ENCODE data around the gene DOCK2. TPM values are rescaled to one million over a fixed set of nuclear protein-coding genes. Genes with fewer than 3 reads are reported as not detected.

Gene DOCK2
- polyA plus RNA-seq, 1 donor (not counting 4 experiments of a cell fraction or from before 2014, with no cell fraction given), result 0.21 TPM

DNA sequence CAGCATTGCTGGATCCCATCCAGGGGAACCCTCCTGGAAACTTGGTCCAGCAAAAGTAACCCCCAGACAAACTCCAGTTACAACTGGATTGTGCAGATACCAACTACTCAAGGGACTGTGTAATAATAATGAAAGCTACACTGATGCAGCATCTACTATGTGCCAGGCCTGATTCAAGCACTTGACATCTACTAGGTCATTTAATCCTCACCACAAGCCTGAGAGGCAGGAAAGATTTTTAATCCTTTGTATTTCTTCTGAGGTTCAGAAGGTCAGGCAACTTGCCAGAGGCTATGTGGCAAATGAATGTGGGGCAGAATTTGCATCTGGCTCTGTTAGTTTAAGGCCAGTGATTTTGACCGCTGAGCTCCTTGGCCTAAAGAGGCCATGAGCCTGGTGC, 439.1 kb downstream of the DOCK2 start:
- no peak for FAIRE-seq
- dilution Hi-C loops (cut with MboI; ENCODE audit: extremely low pct_ligation_motif_present, low sequenced_read_pairs), result no loop called here

DNA sequence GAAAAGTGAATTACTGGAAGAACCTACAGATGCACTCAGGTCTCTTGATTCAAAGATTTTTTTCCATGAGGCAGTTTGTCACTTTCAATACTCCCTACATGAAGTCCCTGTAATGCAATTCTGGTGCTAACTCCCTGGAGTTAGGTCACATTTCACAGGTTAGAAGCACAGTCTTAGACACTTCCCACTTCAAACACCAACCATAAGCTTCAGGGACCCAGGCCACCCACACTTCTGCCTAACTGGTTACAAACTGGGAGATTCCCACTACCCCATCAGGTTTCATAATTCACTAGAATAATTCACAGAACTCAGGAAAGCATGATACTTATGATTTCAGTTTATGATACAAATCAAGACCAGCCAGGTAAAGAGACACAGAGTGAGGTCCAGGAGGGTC, 439.7 kb downstream of the DOCK2 start:
- dilution Hi-C loops (cut with MboI; ENCODE audit: extremely low pct_ligation_motif_present, low sequenced_read_pairs), result no loop called here
- H3K9me3 ChIP-seq (ENCODE audit: control insufficient read depth, low read depth, low read length), result no peaks in the 10 kb centered on the region
- no peak for FAIRE-seq
- TF ChIP-seq EZH2 (IDR thresholded peaks at IDR 0.05; ENCODE audit: low read length), result no peak
- no peaks in the 10 kb centered on the region for H3K27me3 ChIP-seq (ENCODE audit: control insufficient read depth, extremely low read depth, insufficient read depth, low read length)
- no peak overlapping the region for H3K4me2 ChIP-seq (ENCODE audit: control insufficient read depth, extremely low read depth, insufficient read depth, low read depth, low read length)
- H3K4me1 ChIP-seq (ENCODE audit: control insufficient read depth, extremely low read depth, insufficient read depth, low read length), result no peaks in the 10 kb centered on the region
- no peaks in the 10 kb centered on the region for H3K9me1 ChIP-seq (ENCODE audit: control insufficient read depth, extremely low read depth, insufficient read depth, low read length)
- no peak for DNase-seq (ENCODE audit: low read depth, low spot score)
- no peak overlapping the region for H3K27ac ChIP-seq (ENCODE audit: control insufficient read depth, insufficient read depth, low read length)
- H2AFZ ChIP-seq (ENCODE audit: control insufficient read depth, low read length), result no peak overlapping the region
- H3K79me2 ChIP-seq (ENCODE audit: control insufficient read depth, insufficient read depth, low read length), result no peaks in the 10 kb centered on the region
- no peaks in the 10 kb centered on the region for H4K20me1 ChIP-seq (ENCODE audit: control insufficient read depth, extremely low read depth, insufficient read depth, low read length)
- H3K36me3 ChIP-seq (ENCODE audit: control insufficient read depth in 2 of 2, extremely low read depth in 1 of 2, insufficient read depth in 2 of 2, low read length in 2 of 2), result no peaks in the 10 kb centered on the region
- no peak overlapping the region for H3K4me3 ChIP-seq (ENCODE audit: control insufficient read depth in 2 of 3, extremely low read depth in 1 of 3, insufficient read depth in 2 of 3, low read depth in 1 of 3, low read length in 3 of 3)
- H3K9ac ChIP-seq (ENCODE audit: control insufficient read depth, extremely low read depth, insufficient read depth, low read length), result no peak overlapping the region

More for the DNA sequence above, 439.1 kb downstream of the DOCK2 start:
- Histone ChIP-seq H3K79me2 (ENCODE audit: control insufficient read depth, insufficient read depth, low read length) (no peaks in the 10 kb centered on the region), H3K36me3 (ENCODE audit: control insufficient read depth in 2 of 2, extremely low read depth in 1 of 2, insufficient read depth in 2 of 2, low read length in 2 of 2) (no peaks in the 10 kb centered on the region), H2AFZ (ENCODE audit: control insufficient read depth, low read length) (no peak overlapping the region), H3K4me1 (ENCODE audit: control insufficient read depth, extremely low read depth, insufficient read depth, low read length) (no peaks in the 10 kb centered on the region), H3K27me3 (ENCODE audit: control insufficient read depth, extremely low read depth, insufficient read depth, low read length) (no peaks in the 10 kb centered on the region), H3K9me1 (ENCODE audit: control insufficient read depth, extremely low read depth, insufficient read depth, low read length) (no peaks in the 10 kb centered on the region), H3K4me3 (ENCODE audit: control insufficient read depth in 2 of 3, extremely low read depth in 1 of 3, insufficient read depth in 2 of 3, low read depth in 1 of 3, low read length in 3 of 3) (no peak overlapping the region), H3K27ac (ENCODE audit: control insufficient read depth, insufficient read depth, low read length) (no peak overlapping the region), H3K9me3 (ENCODE audit: control insufficient read depth, low read depth, low read length) (no peaks in the 10 kb centered on the region), H3K4me2 (ENCODE audit: control insufficient read depth, extremely low read depth, insufficient read depth, low read depth, low read length) (no peak overlapping the region), H3K9ac (ENCODE audit: control insufficient read depth, extremely low read depth, insufficient read depth, low read length) (no peak overlapping the region), H4K20me1 (ENCODE audit: control insufficient read depth, extremely low read depth, insufficient read depth, low read length) (no peaks in the 10 kb centered on the region)
- DNase-seq (ENCODE audit: low read depth, low spot score), result no peak
- TF ChIP-seq CTCF (optimal IDR thresholded peaks at IDR 0.05 in 1 of 3, IDR thresholded peaks at IDR 0.05 in 1 of 3, conservative IDR thresholded peaks at IDR 0.05 in 1 of 3; ENCODE audit: extremely low read depth in 1 of 3, insufficient read depth in 2 of 3, low read length in 3 of 3) (no peak), EZH2 (IDR thresholded peaks at IDR 0.05; ENCODE audit: low read length) (no peak)

- H3K27me3 ChIP-seq (ENCODE audit: control insufficient read depth, extremely low read depth, insufficient read depth, low read length), result no peaks in the 10 kb centered on the region
- no peaks in the 10 kb centered on the region for H3K4me1 ChIP-seq (ENCODE audit: control insufficient read depth, extremely low read depth, insufficient read depth, low read length)
- H3K9ac ChIP-seq (ENCODE audit: control insufficient read depth, extremely low read depth, insufficient read depth, low read length), result no peak overlapping the region
- no peaks in the 10 kb centered on the region for H3K79me2 ChIP-seq (ENCODE audit: control insufficient read depth, insufficient read depth, low read length)
- H3K27ac ChIP-seq (ENCODE audit: control insufficient read depth, insufficient read depth, low read length), result no peak overlapping the region
- no peak overlapping the region for H2AFZ ChIP-seq (ENCODE audit: control insufficient read depth, low read length)
- TF ChIP-seq CTCF (optimal IDR thresholded peaks at IDR 0.05 in 1 of 3, IDR thresholded peaks at IDR 0.05 in 1 of 3, conservative IDR thresholded peaks at IDR 0.05 in 1 of 3; ENCODE audit: extremely low read depth in 1 of 3, insufficient read depth in 2 of 3, low read length in 3 of 3) (no peak), EZH2 (IDR thresholded peaks at IDR 0.05; ENCODE audit: low read length) (no peak)
- DNase-seq (ENCODE audit: low read depth, low spot score) (no peak), FAIRE-seq (no peak)
- dilution Hi-C loops (cut with MboI; ENCODE audit: extremely low pct_ligation_motif_present, low sequenced_read_pairs), result no loop called here
- no peaks in the 10 kb centered on the region for H3K36me3 ChIP-seq (ENCODE audit: control insufficient read depth in 2 of 2, extremely low read depth in 1 of 2, insufficient read depth in 2 of 2, low read length in 2 of 2)
- no peak overlapping the region for H3K4me3 ChIP-seq (ENCODE audit: control insufficient read depth in 2 of 3, extremely low read depth in 1 of 3, insufficient read depth in 2 of 3, low read depth in 1 of 3, low read length in 3 of 3)
- no peaks in the 10 kb centered on the region for H4K20me1 ChIP-seq (ENCODE audit: control insufficient read depth, extremely low read depth, insufficient read depth, low read length)
- H3K9me3 ChIP-seq (ENCODE audit: control insufficient read depth, low read depth, low read length), result no peaks in the 10 kb centered on the region
- no peaks in the 10 kb centered on the region for H3K9me1 ChIP-seq (ENCODE audit: control insufficient read depth, extremely low read depth, insufficient read depth, low read length)
- no peak overlapping the region for H3K4me2 ChIP-seq (ENCODE audit: control insufficient read depth, extremely low read depth, insufficient read depth, low read depth, low read length)
Measured at GRCh38 chr5:170077526-170077925, 440.5 kb downstream of the DOCK2 start.

Data from keratinocyte (primary cell).